NCI-H524 (cell line): ENCODE measurements around the gene PRKN.

ENCODE experiments used
- DNase-seq, 2 experiments: peaks; one replicate each; lab custom pipeline; 2025; lab: John Stamatoyannopoulos, UW

The PRKN gene

GRCh38 chr6:162618448-162619002 lies 109.0 kb downstream of the PRKN start:
- DNase-seq = no peak

GRCh38 chr6:162615016-162615705 lies 112.4 kb downstream of the PRKN start:
- DNase-seq = peak in 1 of 2 experiments; percentile 50

- no peak for DNase-seq
These were observed 114.3 kb downstream of the PRKN start for GRCh38 chr6:162613310-162613709.

- DNase-seq = peak in 1 of 2 experiments; percentile 27
These were observed 115.0 kb downstream of the PRKN start for GRCh38 chr6:162612613-162613012.

- DNase-seq = no peak
These were observed 117.2 kb downstream of the PRKN start for GRCh38 chr6:162610351-162610750.

GRCh38 chr6:162605881-162606280 lies 121.7 kb downstream of the PRKN start:
- DNase-seq = no peak

GRCh38 chr6:162603231-162604015 lies 124.1 kb downstream of the PRKN start:
- DNase-seq = no peak

GRCh38 chr6:162602759-162603158 lies 124.8 kb downstream of the PRKN start:
- no peak for DNase-seq

- DNase-seq = no peak
These were observed 130.9 kb downstream of the PRKN start for GRCh38 chr6:162596676-162597075.

GRCh38 chr6:162591517-162591916 lies 136.0 kb downstream of the PRKN start:
- no peak for DNase-seq

- no peak for DNase-seq
These were observed 145.4 kb downstream of the PRKN start for GRCh38 chr6:162581988-162582780.

- DNase-seq = no peak
These were observed 146.9 kb downstream of the PRKN start for GRCh38 chr6:162580619-162581018.

GRCh38 chr6:162576016-162576415 lies 151.6 kb downstream of the PRKN start:
- DNase-seq = no peak

GRCh38 chr6:162572240-162572639 lies 155.3 kb downstream of the PRKN start:
- DNase-seq = peak; percentile 95 to 99

GRCh38 chr6:162568266-162568665 lies 159.3 kb downstream of the PRKN start:
- DNase-seq = no peak

GRCh38 chr6:162562041-162562440 lies 165.5 kb downstream of the PRKN start:
- no peak for DNase-seq

GRCh38 chr6:162560891-162561290 lies 166.7 kb downstream of the PRKN start:
- peak; percentile 42 to 70 for DNase-seq

- no peak for DNase-seq
These were observed 173.0 kb downstream of the PRKN start for GRCh38 chr6:162554531-162554930.

GRCh38 chr6:162546905-162547304 lies 180.7 kb downstream of the PRKN start:
- DNase-seq = no peak

GRCh38 chr6:162543221-162543620 lies 184.3 kb downstream of the PRKN start:
- DNase-seq = no peak

GRCh38 chr6:162541019-162541601 lies 186.5 kb downstream of the PRKN start:
- no peak for DNase-seq

- no peak for DNase-seq
These were observed 188.2 kb downstream of the PRKN start for GRCh38 chr6:162539321-162539720.
